Esophagus muscularis mucosa (tissue), 4 donors: ENCODE results near the gene TOR4A.

Experiments
- EP300 ChIP-seq: sonication (generic); formaldehyde crosslinking; IDR thresholded peaks from one replicate; pipeline ENCODE4 v1.6.1; 2017; ENCODE audit warnings: antibody characterized with exemption
- POLR2A ChIP-seq: fragments of 450-650 bp; IDR thresholded peaks from one replicate; pipeline ENCODE4 v1.6.1; 2017; ENCODE audit warnings: antibody characterized with exemption, moderate library complexity, mild to moderate bottlenecking, low read depth
- POLR2AphosphoS5 ChIP-seq, 2 donors: sonication (generic); formaldehyde crosslinking; IDR thresholded peaks; one replicate each; pipeline ENCODE4 v1.6.1; 2017; ENCODE audit warnings: antibody characterized with exemption in 2 of 2
- TF ChIP-seq, protein P1 (sequence below), 3 experiments: fragments of 200-600 bp in 2 of 3; fragments of 450-650 bp in 1 of 3; sonication (generic) in 2 of 3; IDR thresholded peaks; one replicate each; pipeline ENCODE4 v1.5.1; 2017 to 2019; ENCODE audit warnings: antibody characterized with exemption in 3 of 3, mild to moderate bottlenecking in 2 of 3, moderate library complexity in 1 of 3

DNA sequence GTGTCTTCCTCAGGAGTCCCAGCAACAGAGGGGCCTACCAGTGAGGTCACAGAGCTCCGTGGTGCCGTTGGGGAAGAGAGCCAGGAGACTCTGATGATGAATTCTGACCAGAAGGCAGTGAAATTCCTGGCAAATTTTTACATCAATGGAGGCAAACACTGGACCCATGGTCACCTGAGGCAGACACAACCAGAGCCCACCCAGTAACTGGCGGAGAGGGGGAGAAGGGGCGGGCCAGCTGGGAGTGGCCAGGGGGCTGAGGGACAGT, 26.4 kb upstream of the TOR4A start, which contains the start of gene STPG3:
- TF ChIP-seq, protein P1, sequence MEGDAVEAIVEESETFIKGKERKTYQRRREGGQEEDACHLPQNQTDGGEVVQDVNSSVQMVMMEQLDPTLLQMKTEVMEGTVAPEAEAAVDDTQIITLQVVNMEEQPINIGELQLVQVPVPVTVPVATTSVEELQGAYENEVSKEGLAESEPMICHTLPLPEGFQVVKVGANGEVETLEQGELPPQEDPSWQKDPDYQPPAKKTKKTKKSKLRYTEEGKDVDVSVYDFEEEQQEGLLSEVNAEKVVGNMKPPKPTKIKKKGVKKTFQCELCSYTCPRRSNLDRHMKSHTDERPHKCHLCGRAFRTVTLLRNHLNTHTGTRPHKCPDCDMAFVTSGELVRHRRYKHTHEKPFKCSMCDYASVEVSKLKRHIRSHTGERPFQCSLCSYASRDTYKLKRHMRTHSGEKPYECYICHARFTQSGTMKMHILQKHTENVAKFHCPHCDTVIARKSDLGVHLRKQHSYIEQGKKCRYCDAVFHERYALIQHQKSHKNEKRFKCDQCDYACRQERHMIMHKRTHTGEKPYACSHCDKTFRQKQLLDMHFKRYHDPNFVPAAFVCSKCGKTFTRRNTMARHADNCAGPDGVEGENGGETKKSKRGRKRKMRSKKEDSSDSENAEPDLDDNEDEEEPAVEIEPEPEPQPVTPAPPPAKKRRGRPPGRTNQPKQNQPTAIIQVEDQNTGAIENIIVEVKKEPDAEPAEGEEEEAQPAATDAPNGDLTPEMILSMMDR (IDR thresholded peaks at IDR 0.05): no peak
- no peak for TF ChIP-seq POLR2A
- no peak for TF ChIP-seq POLR2AphosphoS5 (IDR thresholded peaks at IDR 0.05)
- TF ChIP-seq EP300: no peak
